ENCODE measurements around the gene DPEP1. TPM values are rescaled to one million over a fixed set of nuclear protein-coding genes. Genes with fewer than 3 reads are reported as not detected.
"Not testable (repeated sequence)": the region's sequence is repeated elsewhere in the genome, so short reads cannot be mapped to it uniquely, and the experiment has no call there.

Gene DPEP1
- total and polyA plus RNA-seq, 4 experiments from 2014 or later: not detected

DNA sequence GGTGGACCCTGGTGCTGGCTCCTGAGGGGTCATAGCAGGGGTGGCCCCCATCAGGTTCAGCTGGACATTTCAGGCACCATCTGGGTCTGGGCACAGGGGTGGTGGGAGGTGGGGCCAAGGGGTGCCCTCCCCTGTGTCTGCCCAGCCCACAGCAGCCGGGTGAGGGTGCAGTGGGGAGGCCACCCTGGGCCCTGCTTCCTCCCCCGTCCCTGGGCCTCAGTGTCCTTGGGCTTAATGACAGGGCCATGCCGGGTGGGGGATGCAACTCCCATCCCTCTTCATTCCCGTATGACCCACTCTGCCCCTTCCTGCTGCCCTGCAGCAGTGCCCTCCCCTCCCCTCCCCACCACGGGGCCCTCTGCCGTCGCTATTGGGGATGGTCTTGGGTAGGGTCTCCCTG is 27.2 kb upstream of the DPEP1 start:
- Mint-ChIP-seq H3K9me3 (no peaks in the 10 kb centered on the region), H3K4me1 (no peaks in the 10 kb centered on the region), H3K4me3 (no peak overlapping the region), H3K27me3 (no peaks in the 10 kb centered on the region), H3K36me3 (no peaks in the 10 kb centered on the region), H3K27ac (peak overlapping the region in 1 of 7 donors; percentile 68)
- POLR2A ChIA-PET (ENCODE audit: partially characterized antibody): no interaction called here
- peak in 1 of 5 donors; percentile 39 for DNase-seq
- intact Hi-C loops (cut with micrococcal nuclease): no loop called here
- CTCF ChIA-PET (ENCODE audit: partially characterized antibody): no interaction called here
- Histone ChIP-seq H3K36me3 (ENCODE audit: insufficient read depth, low read length) (no peaks in the 10 kb centered on the region), H3K9me3 (ENCODE audit: control insufficient read depth in 1 of 2, low read length in 2 of 2) (no peaks in the 10 kb centered on the region), H3K27me3 (ENCODE audit: insufficient read depth, low read length) (no peaks in the 10 kb centered on the region), H3K27ac (ENCODE audit: low read depth, low read length) (no peak overlapping the region), H3K4me3 (ENCODE audit: low read length in 2 of 2) (no peak overlapping the region), H3K4me1 (ENCODE audit: insufficient read depth, low read length) (no peaks in the 10 kb centered on the region)

GRCh38 chr16:89586853-89587252 is 26.6 kb upstream of the DPEP1 start:
- peak overlapping the region in 2 of 7 donors; percentile 35 to 68 for H3K27ac Mint-ChIP-seq
- H3K4me3 Mint-ChIP-seq: no peak overlapping the region
- H3K27me3 Mint-ChIP-seq: no peaks in the 10 kb centered on the region
- peak in 1 of 5 donors; percentile 34 for DNase-seq
- ChIA-PET CTCF (ENCODE audit: partially characterized antibody) (no interaction called here), POLR2A (ENCODE audit: partially characterized antibody) (no interaction called here)
- H3K9me3 Mint-ChIP-seq: no peaks in the 10 kb centered on the region
- H3K27me3 ChIP-seq (ENCODE audit: insufficient read depth, low read length): no peaks in the 10 kb centered on the region
- no peaks in the 10 kb centered on the region for H3K36me3 ChIP-seq (ENCODE audit: insufficient read depth, low read length)
- peaks cover 0 to 1% (median 0%) of the 10 kb centered on the region in 4 donors for H3K4me1 Mint-ChIP-seq
- no peak overlapping the region for H3K4me3 ChIP-seq (ENCODE audit: low read length in 2 of 2)
- no peaks in the 10 kb centered on the region for H3K36me3 Mint-ChIP-seq
- no peaks in the 10 kb centered on the region for H3K9me3 ChIP-seq (ENCODE audit: control insufficient read depth in 1 of 2, low read length in 2 of 2)
- no peaks in the 10 kb centered on the region for H3K4me1 ChIP-seq (ENCODE audit: insufficient read depth, low read length)
- intact Hi-C loops (cut with micrococcal nuclease): no loop called here
- no peak overlapping the region for H3K27ac ChIP-seq (ENCODE audit: low read depth, low read length)

DNA sequence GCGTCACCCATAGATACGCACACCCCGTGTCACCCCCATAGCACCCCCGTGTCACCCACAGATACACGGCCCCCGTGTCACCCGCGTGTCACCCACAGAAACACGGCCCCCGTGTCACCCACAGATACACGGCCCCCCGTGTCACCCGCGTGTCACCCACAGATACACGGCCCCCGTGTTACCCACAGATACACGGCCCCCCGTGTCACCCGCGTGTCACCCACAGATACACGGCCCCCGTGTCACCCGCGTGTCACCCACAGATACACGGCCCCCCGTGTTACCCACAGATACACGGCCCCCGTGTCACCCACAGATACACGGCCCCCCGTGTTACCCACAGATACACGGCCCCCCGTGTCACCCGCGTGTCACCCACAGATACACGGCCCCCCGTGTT is 25.8 kb upstream of the DPEP1 start:
- not testable (repeated sequence) for H3K9me3 Mint-ChIP-seq, DNase-seq

DNA sequence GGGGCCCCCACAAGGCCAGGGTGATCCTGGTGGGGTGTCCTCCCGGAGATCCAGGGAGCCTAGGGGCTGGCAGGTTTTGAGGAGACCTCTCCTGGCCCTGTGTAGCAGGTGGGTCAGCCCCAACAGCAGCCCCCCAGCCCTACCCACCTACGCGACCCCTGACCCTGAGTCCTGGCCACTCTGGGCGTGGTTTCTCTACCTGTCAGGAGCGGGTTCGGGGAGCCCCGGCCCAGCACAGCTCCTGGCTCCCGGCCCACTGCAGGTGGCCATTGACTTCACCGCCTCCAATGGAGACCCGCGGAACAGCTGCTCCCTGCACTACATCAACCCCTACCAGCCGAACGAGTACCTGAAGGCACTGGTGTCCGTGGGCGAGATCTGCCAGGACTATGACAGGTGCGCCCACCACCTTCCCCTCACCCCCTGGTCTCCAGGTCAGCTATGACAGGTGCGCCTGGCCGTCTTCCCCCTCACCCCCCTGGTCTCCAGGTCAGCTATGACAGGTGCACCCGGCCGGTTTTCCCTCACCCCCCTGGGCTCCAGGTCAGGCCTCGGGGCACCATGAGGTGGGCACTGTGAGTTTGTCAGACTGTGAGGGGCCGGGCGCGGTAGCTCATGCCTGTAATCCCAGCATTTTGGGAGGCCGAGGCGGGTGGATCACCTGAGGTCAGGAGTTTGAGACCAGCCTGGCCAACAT is 24.9 kb upstream of the DPEP1 start:
- no peak overlapping the region for H3K4me3 Mint-ChIP-seq
- H3K36me3 Mint-ChIP-seq: no peaks in the 10 kb centered on the region
- intact Hi-C loops (cut with micrococcal nuclease): no loop called here
- H3K27ac Mint-ChIP-seq: no peak overlapping the region
- Histone ChIP-seq H3K27ac (ENCODE audit: low read depth, low read length) (no peak overlapping the region), H3K4me1 (ENCODE audit: insufficient read depth, low read length) (peaks cover 10% of the 10 kb centered on the region), H3K9me3 (ENCODE audit: control insufficient read depth in 1 of 2, low read length in 2 of 2) (no peaks in the 10 kb centered on the region), H3K27me3 (ENCODE audit: insufficient read depth, low read length) (no peaks in the 10 kb centered on the region), H3K4me3 (ENCODE audit: low read length in 2 of 2) (no peak overlapping the region), H3K36me3 (ENCODE audit: insufficient read depth, low read length) (no peaks in the 10 kb centered on the region)
- ChIA-PET POLR2A (ENCODE audit: partially characterized antibody) (no interaction called here), CTCF (ENCODE audit: partially characterized antibody) (no interaction called here)
- H3K9me3 Mint-ChIP-seq: no peaks in the 10 kb centered on the region
- peaks cover 2 to 8% (median 3%) of the 10 kb centered on the region in 4 donors for H3K4me1 Mint-ChIP-seq
- peak in 1 of 5 donors; percentile 17 for DNase-seq
- H3K27me3 Mint-ChIP-seq: no peaks in the 10 kb centered on the region

More for the DNA sequence above, 25.8 kb upstream of the DPEP1 start:
- H3K27ac ChIP-seq (ENCODE audit: low read depth, low read length); H3K9me3 ChIP-seq (ENCODE audit: control insufficient read depth in 1 of 2, low read length in 2 of 2); H3K36me3 Mint-ChIP-seq; H3K4me3 ChIP-seq (ENCODE audit: low read length in 2 of 2); H3K27me3 ChIP-seq (ENCODE audit: insufficient read depth, low read length); H3K27ac Mint-ChIP-seq; CTCF ChIA-PET (ENCODE audit: partially characterized antibody); intact Hi-C loops (cut with micrococcal nuclease); H3K4me1 Mint-ChIP-seq; POLR2A ChIA-PET (ENCODE audit: partially characterized antibody); H3K27me3 Mint-ChIP-seq; H3K36me3 ChIP-seq (ENCODE audit: insufficient read depth, low read length); H3K4me3 Mint-ChIP-seq; H3K4me1 ChIP-seq (ENCODE audit: insufficient read depth, low read length): not testable (repeated sequence)

DNA sequence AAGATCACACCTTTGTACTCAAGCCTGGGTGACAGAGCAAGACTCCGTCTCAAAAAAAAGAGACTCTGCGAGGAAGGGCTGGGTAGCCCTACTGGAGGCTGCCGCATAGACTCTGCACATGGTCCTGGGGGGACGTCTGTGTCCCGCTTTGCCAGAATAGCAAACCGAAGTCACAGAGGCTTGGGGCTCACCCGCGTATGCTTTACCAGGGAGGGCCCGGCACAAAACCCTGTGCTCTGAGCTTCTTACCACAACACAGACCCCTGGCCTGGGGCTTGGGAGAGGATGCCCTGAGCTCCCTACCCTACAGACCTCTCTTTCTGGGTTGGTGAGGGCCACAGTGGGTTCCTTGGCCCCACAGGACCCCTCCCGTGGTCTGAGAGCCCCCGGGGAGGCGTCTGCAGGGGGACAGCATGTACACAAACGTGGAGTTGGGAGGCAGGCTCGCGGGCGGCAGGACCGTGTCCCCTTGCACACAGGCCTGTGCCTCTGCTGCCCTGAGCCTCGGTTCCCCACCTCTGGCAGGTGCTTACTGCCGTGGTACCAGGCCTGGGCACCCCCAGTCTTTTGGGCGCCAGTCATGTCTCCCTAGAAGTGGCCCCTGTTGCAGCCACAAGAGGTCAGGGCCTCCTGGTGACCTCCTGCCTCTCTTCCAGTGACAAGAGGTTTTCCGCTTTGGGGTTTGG is 24.1 kb upstream of the DPEP1 start:
- DNase-seq: peak in 1 of 5 donors; percentile 21
- Mint-ChIP-seq H3K36me3 (no peaks in the 10 kb centered on the region), H3K9me3 (no peaks in the 10 kb centered on the region), H3K27me3 (no peaks in the 10 kb centered on the region), H3K4me3 (no peak overlapping the region), H3K27ac (no peak overlapping the region), H3K4me1 (peaks cover 7 to 16% (median 9%) of the 10 kb centered on the region in 4 donors)
- Histone ChIP-seq H3K36me3 (ENCODE audit: insufficient read depth, low read length) (no peaks in the 10 kb centered on the region), H3K9me3 (ENCODE audit: control insufficient read depth in 1 of 2, low read length in 2 of 2) (no peaks in the 10 kb centered on the region), H3K27ac (ENCODE audit: low read depth, low read length) (no peak overlapping the region), H3K27me3 (ENCODE audit: insufficient read depth, low read length) (no peaks in the 10 kb centered on the region), H3K4me3 (ENCODE audit: low read length in 2 of 2) (no peak overlapping the region), H3K4me1 (ENCODE audit: insufficient read depth, low read length) (peaks cover 18% of the 10 kb centered on the region)
- intact Hi-C loops (cut with micrococcal nuclease): no loop called here
- POLR2A ChIA-PET (ENCODE audit: partially characterized antibody): no interaction called here
- CTCF ChIA-PET (ENCODE audit: partially characterized antibody): no interaction called here

GRCh38 chr16:89593841-89594240 is 19.6 kb upstream of the DPEP1 start:
- H3K9me3 ChIP-seq (ENCODE audit: control insufficient read depth in 1 of 2, low read length in 2 of 2): no peaks in the 10 kb centered on the region
- H3K4me3 Mint-ChIP-seq: peak overlapping the region; percentile 24 to 77 (median 73)
- POLR2A ChIA-PET (ENCODE audit: partially characterized antibody): interaction anchor here (0.7 to 1.5 kb wide), 7 partner anchors 9 to 36 kb away, joined by 3 to 10 read pairs (median 4); no protein-coding TSS in a partner anchor
- intact Hi-C loops (cut with micrococcal nuclease): no loop called here
- CTCF ChIA-PET (ENCODE audit: partially characterized antibody): no interaction called here
- peak overlapping the region in 1 of 2 donors; percentile 12 for H3K4me3 ChIP-seq (ENCODE audit: low read length in 2 of 2)
- H3K36me3 Mint-ChIP-seq: no peaks in the 10 kb centered on the region
- peak; percentile 76 to 83 (median 79) for DNase-seq
- no peaks in the 10 kb centered on the region for H3K27me3 ChIP-seq (ENCODE audit: insufficient read depth, low read length)
- no peaks in the 10 kb centered on the region for H3K36me3 ChIP-seq (ENCODE audit: insufficient read depth, low read length)
- peaks cover 24% of the 10 kb centered on the region for H3K4me1 ChIP-seq (ENCODE audit: insufficient read depth, low read length)
- no peaks in the 10 kb centered on the region for H3K27me3 Mint-ChIP-seq
- peak overlapping the region; percentile 72 to 93 (median 89) for H3K27ac Mint-ChIP-seq
- H3K27ac ChIP-seq (ENCODE audit: low read depth, low read length): no peak overlapping the region
- peaks cover 10 to 27% (median 17%) of the 10 kb centered on the region in 4 donors for H3K4me1 Mint-ChIP-seq
- no peaks in the 10 kb centered on the region for H3K9me3 Mint-ChIP-seq

GRCh38 chr16:89595330-89596060 is 17.9 kb upstream of the DPEP1 start:
- H3K4me3 Mint-ChIP-seq: peak overlapping the region in 3 of 8 donors; percentile 4 to 32 (median 17)
- peaks cover 24% of the 10 kb centered on the region for H3K4me1 ChIP-seq (ENCODE audit: insufficient read depth, low read length)
- no peaks in the 10 kb centered on the region for H3K27me3 ChIP-seq (ENCODE audit: insufficient read depth, low read length)
- ChIA-PET CTCF (ENCODE audit: partially characterized antibody) (interaction anchor here (1.4 kb wide), 1 partner anchor 30 kb away, joined by 4 read pairs; no protein-coding TSS in a partner anchor), POLR2A (ENCODE audit: partially characterized antibody) (interaction anchor here (0.8 to 1.3 kb wide), 2 partner anchors 34 to 46 kb away, joined by 3 read pairs; no protein-coding TSS in a partner anchor)
- no peaks in the 10 kb centered on the region for H3K9me3 ChIP-seq (ENCODE audit: control insufficient read depth in 1 of 2, low read length in 2 of 2)
- H3K27ac ChIP-seq (ENCODE audit: low read depth, low read length): no peak overlapping the region
- H3K9me3 Mint-ChIP-seq: no peaks in the 10 kb centered on the region
- H3K4me1 Mint-ChIP-seq: peaks cover 12 to 35% (median 18%) of the 10 kb centered on the region in 4 donors
- H3K4me3 ChIP-seq (ENCODE audit: low read length in 2 of 2): no peak overlapping the region
- peak overlapping the region in 4 of 7 donors; percentile 40 to 70 (median 56) for H3K27ac Mint-ChIP-seq
- H3K36me3 Mint-ChIP-seq: no peaks in the 10 kb centered on the region
- H3K36me3 ChIP-seq (ENCODE audit: insufficient read depth, low read length): no peaks in the 10 kb centered on the region
- intact Hi-C loops (cut with micrococcal nuclease): no loop called here
- no peak for DNase-seq
- no peaks in the 10 kb centered on the region for H3K27me3 Mint-ChIP-seq
